HG03060 (cell line): ENCODE data around the gene UGT2A2.

Experiments
- ATAC-seq: cut with Tn5 transposase; IDR thresholded peaks from one replicate; pipeline ENCODE4 v1.9.1; 2021; ENCODE audit warnings: low read depth, moderate number of reproducible peaks; ENCODE audit not compliant: unreplicated experiment

The UGT2A2 gene

DNA sequence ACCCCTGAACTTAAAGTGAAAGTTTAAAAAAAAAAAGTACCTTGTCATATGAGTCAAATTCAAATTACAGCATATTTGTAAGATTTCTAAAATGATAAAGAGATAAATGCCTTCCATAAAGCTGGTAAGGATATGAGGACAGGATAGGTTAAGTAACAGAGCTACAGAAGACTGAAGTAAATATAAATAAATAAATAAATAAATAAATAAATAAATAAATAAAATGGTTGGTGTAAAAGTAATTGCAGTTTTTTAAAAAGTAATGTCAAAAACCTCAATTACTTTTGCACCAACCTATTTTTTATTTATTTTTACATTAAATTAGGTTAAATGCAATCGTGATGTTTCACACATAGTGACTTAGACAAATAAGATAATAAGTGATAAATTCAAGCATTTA, 62.2 kb downstream of the UGT2A2 start:
- ATAC-seq: no peak

DNA sequence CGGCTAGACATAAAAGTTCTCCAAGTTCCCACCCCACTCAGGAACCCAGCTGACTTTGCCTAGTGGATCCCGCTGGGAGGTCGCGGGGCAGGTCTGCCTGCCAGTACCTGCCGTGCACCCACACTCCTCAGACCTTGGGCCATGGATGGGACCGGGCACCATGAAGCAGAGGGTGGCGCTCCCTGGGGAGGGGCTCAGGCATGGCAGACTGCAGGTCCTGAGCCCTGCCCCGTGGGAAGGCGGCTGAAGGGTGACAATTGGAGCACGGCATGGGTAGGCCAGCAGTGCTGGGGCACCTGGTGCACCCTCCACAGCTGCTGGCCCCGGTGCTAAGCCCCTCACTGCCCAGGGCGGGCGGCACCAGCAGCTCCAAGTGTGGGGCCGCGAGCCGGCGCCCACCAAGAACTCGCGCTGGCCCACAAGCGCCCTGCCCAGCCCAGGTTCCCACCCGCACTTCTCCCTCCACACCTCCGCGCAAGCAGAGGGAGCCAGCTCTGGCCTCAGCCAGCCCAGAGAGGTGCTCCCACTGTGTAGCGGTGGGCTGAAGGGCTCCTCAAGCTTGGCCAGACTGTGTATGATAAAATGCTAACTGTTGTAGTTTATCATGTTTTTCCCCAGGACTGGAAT, 63.1 kb downstream of the UGT2A2 start:
- ATAC-seq: no peak

DNA sequence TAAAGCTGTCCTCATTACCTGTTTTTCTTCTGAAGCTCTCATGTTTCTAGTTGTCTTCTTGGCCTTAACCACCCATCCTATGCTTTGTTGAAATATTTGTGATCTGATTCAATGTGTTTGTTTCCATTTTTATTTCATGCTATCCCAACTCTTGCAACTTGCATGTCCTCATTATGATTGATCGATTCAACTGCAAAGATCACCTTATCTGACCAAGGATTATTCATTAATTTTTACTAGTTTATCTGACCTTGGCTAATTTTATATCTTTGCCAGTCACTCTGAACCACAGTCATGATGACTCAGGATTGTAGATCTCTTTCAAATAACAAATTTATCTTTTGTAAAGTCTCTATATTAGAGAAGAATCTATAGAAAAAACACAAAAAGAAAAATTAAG, 70.7 kb downstream of the UGT2A2 start:
- ATAC-seq: no peak

DNA sequence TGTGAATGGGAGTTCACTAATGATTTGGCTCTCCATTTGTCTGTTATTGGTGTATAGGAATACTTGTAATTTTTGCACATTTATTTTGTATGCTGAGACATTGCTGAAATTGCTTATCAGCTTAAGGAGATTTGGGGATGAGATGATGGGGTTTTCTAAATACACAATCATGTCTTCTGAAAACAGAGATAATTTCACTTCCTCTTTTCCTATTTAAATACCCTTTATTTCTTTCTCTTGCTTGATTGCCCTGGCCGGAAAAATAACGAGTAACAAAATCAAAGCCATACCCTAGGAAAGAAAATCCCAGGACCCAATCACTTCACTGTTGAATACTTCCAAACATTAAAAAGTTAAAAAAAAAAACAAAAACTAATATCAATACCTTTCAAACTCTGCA, 76.0 kb downstream of the UGT2A2 start:
- ATAC-seq: no peak

DNA sequence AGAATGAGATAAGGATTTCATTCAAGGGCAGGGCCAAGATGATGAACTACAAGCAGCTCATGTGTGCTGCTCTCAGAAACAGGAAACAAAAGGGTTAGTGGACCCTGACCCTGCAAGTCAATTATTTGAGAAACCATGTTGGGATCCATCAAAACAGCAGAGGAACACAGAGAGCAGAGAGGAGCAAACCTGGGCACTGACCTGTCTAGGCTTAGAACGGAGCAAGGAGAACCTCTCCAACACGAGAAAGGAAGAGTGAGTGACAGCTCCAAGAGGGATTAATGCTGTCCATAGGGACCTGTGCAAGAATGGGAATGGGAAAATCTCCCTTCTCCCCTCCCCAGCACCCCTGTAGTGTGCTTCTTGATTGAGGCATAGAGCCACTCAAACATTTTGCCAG, 89.8 kb downstream of the UGT2A2 start:
- ATAC-seq: no peak

DNA sequence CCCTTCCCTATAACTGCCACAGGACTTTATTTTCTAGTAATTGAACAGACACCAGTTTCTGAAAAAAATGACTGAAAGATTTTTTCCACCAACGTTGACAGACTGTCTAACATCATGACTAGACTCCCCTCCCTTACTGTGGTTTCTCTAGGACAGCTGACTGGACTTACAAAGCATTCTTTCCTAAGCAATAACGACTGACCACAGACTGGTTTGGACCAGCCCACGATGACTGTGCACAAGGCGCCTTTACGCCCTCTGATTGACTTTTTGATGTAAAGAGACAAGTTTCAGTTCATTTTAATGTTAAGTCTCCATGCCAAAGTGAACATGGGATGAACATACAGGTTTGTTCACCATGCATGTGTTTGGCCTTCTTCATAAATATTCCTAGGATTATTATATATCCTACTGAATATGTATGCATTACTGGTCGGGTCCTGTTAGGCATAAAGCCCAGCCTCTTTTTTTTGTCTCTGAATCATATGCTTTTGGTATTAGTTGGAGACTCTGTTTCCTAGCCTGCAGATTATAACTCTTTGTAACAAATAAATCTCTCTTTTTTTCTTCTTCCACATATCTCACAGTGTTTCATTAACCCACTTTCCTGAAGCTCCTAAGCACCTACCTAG, 93.2 kb downstream of the UGT2A2 start:
- ATAC-seq: no peak
